IMR-90 (cell line): ENCODE measurements around the gene VILL. TPM values are rescaled to one million over a fixed set of nuclear protein-coding genes. Genes with fewer than 3 reads are reported as not detected.

Source experiments
- ATAC-seq: fragments of 200-7000 bp; cut with Tn5 transposase; 2 replicates; pipeline ENCODE4 v1.9.1; 2020; ENCODE audit warnings: low read depth, mild to moderate bottlenecking, moderate library complexity
- BruUV-seq: library from RNA; stranded (reverse); fragments of 400-500 nt; replicated peaks from 2 replicates; lab custom pipeline; 2021; lab: Mats Ljungman, UMichigan
- CTCF ChIA-PET: fragments of 300-600 bp; formaldehyde crosslinking; extraction: SDS; loops from one replicate; lab custom pipeline; 2021; ENCODE audit warnings: antibody characterized with exemption; lab: Yijun Ruan, JAX
- POLR2A ChIA-PET: fragments of 300-600 bp; sonication (Branson Sonifier 250); formaldehyde crosslinking; loops from one replicate; lab custom pipeline; 2022; ENCODE audit warnings: antibody characterized with exemption; ENCODE audit not compliant: unreplicated experiment; lab: Charles Lee
- DNase-seq: peaks from one replicate; pipeline ENCODE4 v3.0.0; 2013
- H2AFZ ChIP-seq: replicated peaks from 2 replicates; pipeline ENCODE3; 2013; ENCODE audit warnings: low read length, mild to moderate bottlenecking; ENCODE audit not compliant: poor library complexity
- H2AK5ac ChIP-seq: 2 replicates; pipeline ENCODE4 v1.6.1; 2013; ENCODE audit warnings: low read depth, low read length, inconsistent platforms
- H2AK9ac ChIP-seq: replicated peaks from 2 replicates; pipeline ENCODE3; 2013; ENCODE audit warnings: mild to moderate bottlenecking, low read depth, low read length, moderate library complexity; ENCODE audit not compliant: poor library complexity
- H2BK120ac ChIP-seq: 2 replicates; pipeline ENCODE4 v1.6.1; 2013; ENCODE audit warnings: low read depth, low read length, inconsistent platforms
- H2BK15ac ChIP-seq: 3 replicates; pipeline ENCODE4 v1.6.1; 2013; ENCODE audit warnings: low read depth, low read length, inconsistent platforms
- H2BK20ac ChIP-seq: 2 replicates; pipeline ENCODE4 v1.6.1; 2013; ENCODE audit warnings: low read depth, mild to moderate bottlenecking, inconsistent platforms, low read length, moderate library complexity
- H2BK5ac ChIP-seq: 2 replicates; pipeline ENCODE4 v1.6.1; 2013; ENCODE audit warnings: mild to moderate bottlenecking, low read depth, low read length, inconsistent platforms; ENCODE audit not compliant: poor library complexity, severe bottlenecking
- H3K14ac ChIP-seq: replicated peaks from 2 replicates; pipeline ENCODE4 v1.6.1; 2013; ENCODE audit warnings: low read depth, low read length, inconsistent platforms
- H3K18ac ChIP-seq: 2 replicates; pipeline ENCODE4 v1.6.1; 2013; ENCODE audit warnings: low read depth, low read length, control low read depth
- H3K23ac ChIP-seq: 2 replicates; pipeline ENCODE4 v1.6.1; 2013; ENCODE audit warnings: low read depth, low read length, inconsistent platforms
- H3K27ac ChIP-seq: 2 replicates; pipeline ENCODE4 v1.5.1; 2013; ENCODE audit warnings: mild to moderate bottlenecking, control low read depth, low read length; ENCODE audit not compliant: insufficient read depth
- H3K27me3 ChIP-seq: 2 replicates; pipeline ENCODE4 v1.6.1; 2013; ENCODE audit warnings: low read length; ENCODE audit not compliant: control insufficient read depth, insufficient read depth
- H3K36me3 ChIP-seq: 2 replicates; pipeline ENCODE4 v1.6.1; 2013; ENCODE audit warnings: low read length, mixed read lengths; ENCODE audit not compliant: control insufficient read depth, insufficient read depth
- H3K4ac ChIP-seq: 2 replicates; pipeline ENCODE4 v1.6.1; 2013; ENCODE audit warnings: low read depth, low read length, inconsistent platforms
- H3K4me1 ChIP-seq: 2 replicates; pipeline ENCODE4 v1.6.1; 2013; ENCODE audit warnings: low read length, mixed read lengths; ENCODE audit not compliant: control insufficient read depth, insufficient read depth
- H3K4me2 ChIP-seq: 2 replicates; pipeline ENCODE4 v1.6.1; 2013; ENCODE audit warnings: low read depth, mild to moderate bottlenecking, control low read depth, low read length, moderate library complexity
- H3K4me3 ChIP-seq: 2 replicates; pipeline ENCODE4 v1.5.1; 2013; ENCODE audit warnings: low read depth, mild to moderate bottlenecking, control low read depth, low read length, moderate library complexity; ENCODE audit not compliant: insufficient read depth
- H3K56ac ChIP-seq: 2 replicates; pipeline ENCODE4 v1.6.1; 2013; ENCODE audit warnings: low read length, inconsistent platforms; ENCODE audit not compliant: insufficient read depth; ENCODE audit errors: extremely low read depth
- H3K79me1 ChIP-seq, 2 experiments: 2 replicates each; pipeline ENCODE4 v1.6.1; 2013; ENCODE audit warnings: low read length in 2 of 2, inconsistent platforms in 1 of 2, low read depth in 1 of 2
- H3K9ac ChIP-seq: 2 replicates; pipeline ENCODE4 v1.6.1; 2013; ENCODE audit warnings: low read depth, low read length, control low read depth
- H3K9me1 ChIP-seq: 2 replicates; pipeline ENCODE4 v1.6.1; 2013; ENCODE audit warnings: low read length, inconsistent platforms; ENCODE audit not compliant: insufficient read depth
- H3K9me3 ChIP-seq: 2 replicates; pipeline ENCODE4 v1.6.1; 2013; ENCODE audit warnings: low read length; ENCODE audit not compliant: control insufficient read depth, insufficient read depth
- H4K20me1 ChIP-seq: 2 replicates; pipeline ENCODE4 v1.6.1; 2013; ENCODE audit warnings: low read length, inconsistent platforms; ENCODE audit not compliant: insufficient read depth
- H4K5ac ChIP-seq: 2 replicates; pipeline ENCODE4 v1.6.1; 2013; ENCODE audit warnings: mild to moderate bottlenecking, low read depth, low read length, control low read depth
- H4K8ac ChIP-seq, 2 experiments: 2 replicates each; pipeline ENCODE4 v1.6.1; 2013; ENCODE audit warnings: low read depth in 2 of 2, low read length in 2 of 2, control low read depth in 1 of 2, inconsistent platforms in 1 of 2
- H4K91ac ChIP-seq: 2 replicates; pipeline ENCODE4 v1.6.1; 2013; ENCODE audit warnings: low read depth, low read length, inconsistent platforms; ENCODE audit not compliant: insufficient read depth
- BHLHE40 ChIP-seq: fragments of 150-350 bp; IDR thresholded peaks from 2 replicates; pipeline ENCODE4 v1.6.1; 2016; ENCODE audit warnings: mild to moderate bottlenecking, low read depth, low read length
- CHD1 ChIP-seq: IDR thresholded peaks from 2 replicates; pipeline ENCODE4 v1.6.1; 2012; ENCODE audit warnings: low read depth, low read length, improper control_type of control experiment
- MAZ ChIP-seq: IDR thresholded peaks from 2 replicates; pipeline ENCODE4 v1.6.1; 2012; ENCODE audit warnings: low read depth, mild to moderate bottlenecking, low read length, improper control_type of control experiment, moderate library complexity, borderline replicate concordance
- MXI1 ChIP-seq: IDR thresholded peaks from 2 replicates; pipeline ENCODE4 v1.6.1; 2012; ENCODE audit warnings: low read depth, mild to moderate bottlenecking, low read length, moderate library complexity, borderline replicate concordance
- RFX5 ChIP-seq: IDR thresholded peaks from 2 replicates; pipeline ENCODE4 v1.8.0; 2012; ENCODE audit warnings: low read depth, mild to moderate bottlenecking, low read length, moderate library complexity
- USF2 ChIP-seq: fragments of 150-350 bp; IDR thresholded peaks from 2 replicates; pipeline ENCODE4 v1.6.1; 2017; ENCODE audit warnings: mild to moderate bottlenecking, antibody characterized with exemption, low read length, low read depth
- WGBS, 2 experiments: methylation state at CpG; one replicate each; pipeline versions ENCODE4 v1.1.5 to v1.1.7; 2013; ENCODE audit warnings: missing lambda C conversion rate in 2 of 2; ENCODE audit not compliant: insufficient read length in 1 of 2; ENCODE audit errors: extremely low coverage in 2 of 2; 5-methylcytosine and 5-hydroxymethylcytosine counted together
- dilution Hi-C: fragments of 300-500 bp; cut with HindIII; formaldehyde crosslinking; loops from one replicate; pipeline ENCODE4 v1.14.3; 2018; ENCODE audit warnings: low sequenced_read_pairs; ENCODE audit not compliant: unreplicated experiment
- in situ Hi-C: fragments of 300-500 bp; cut with MboI; formaldehyde crosslinking; loops from 3 replicates; pipeline ENCODE4 v1.14.3; 2019; ENCODE audit warnings: low sequenced_read_pairs, inconsistent platforms, mixed read lengths
- intact Hi-C: fragments of 100-400 bp; cut with micrococcal nuclease; formaldehyde crosslinking; loops from 2 replicates; pipeline ENCODE4 v1.10.0; 2022
- polyA plus RNA-seq, 3 experiments: library from polyadenylated mRNA; depleted of rRNA; stranded (reverse); fragments of >200 nt; gene quantifications; 2 replicates each; pipeline ENCODE4 v1.2.3, GENCODE V29; 2012; ENCODE audit warnings: low replicate concordance in 1 of 3
- total RNA-seq: library from RNA; depleted of rRNA; stranded (reverse); fragments of >200 nt; gene quantifications from 2 replicates; pipeline ENCODE4 v1.2.3, GENCODE V29; 2012

The VILL gene
- total and polyA plus RNA-seq, 2 of the 4 experiments (the other 2 are of a cell fraction), result 2.3 to 4.7 TPM

- CTCF ChIA-PET, result interaction anchor here (1.0 kb wide), 1 partner anchor 14 kb away, joined by 3 read pairs; no protein-coding TSS in a partner anchor
These were observed 20.5 kb downstream of the VILL start for GRCh38 chr3:38011111-38011510.

More at GRCh38 chr3:38011111-38011510, 20.5 kb downstream of the VILL start:
- no peak overlapping the region for H3K23ac ChIP-seq
- BruUV-seq, result no TSS peak
- no peak overlapping the region for H3K4ac ChIP-seq
- in situ Hi-C loops, result no loop called here
- H4K20me1 ChIP-seq, result no peaks in the 10 kb centered on the region
- H2AK9ac ChIP-seq, result no peak overlapping the region
- peaks cover 39% of the 10 kb centered on the region for H3K36me3 ChIP-seq
- no peak overlapping the region for H3K14ac ChIP-seq
- H3K27ac ChIP-seq, result no peak overlapping the region
- WGBS, 2 experiments, result 93% methylated on average over 11 of the region's 21 CpGs; no CpG with 5 or more reads in 1 of the 2 experiments
- no peak overlapping the region for H2BK20ac ChIP-seq
- H3K9me1 ChIP-seq, result 0 out of 2 replicates have a peak, but pooled peaks cover 4% of the 10 kb centered on the region
- H3K56ac ChIP-seq, result no peak overlapping the region
- intact Hi-C loops, result no loop called here
- peaks cover under 1% of the 10 kb centered on the region; the same call in 1 of the 2 replicates for H3K9me3 ChIP-seq
- H2AK5ac ChIP-seq, result no peak overlapping the region
- no peak overlapping the region for H4K5ac ChIP-seq
- ATAC-seq (no peak), DNase-seq (no peak)
- H2BK15ac ChIP-seq, result no peak overlapping the region
- H3K4me2 ChIP-seq, result no peak overlapping the region
- no peak overlapping the region for H3K9ac ChIP-seq
- no peak overlapping the region for H2AFZ ChIP-seq
- dilution Hi-C loops, result no loop called here
- no peaks in the 10 kb centered on the region for H3K79me1 ChIP-seq
- POLR2A ChIA-PET, result no interaction called here
- H4K91ac ChIP-seq, result no peak overlapping the region
- H2BK120ac ChIP-seq, result no peak overlapping the region
- no peaks in the 10 kb centered on the region for H3K27me3 ChIP-seq
- H4K8ac ChIP-seq, result no peak overlapping the region
- H2BK5ac ChIP-seq, result no peak overlapping the region
- TF ChIP-seq BHLHE40 (no peak), CHD1 (no peak), MXI1 (no peak), USF2 (no peak), MAZ (no peak), RFX5 (no peak)
- no peak overlapping the region for H3K18ac ChIP-seq
- H3K4me1 ChIP-seq, result no peaks in the 10 kb centered on the region
- no peak overlapping the region for H3K4me3 ChIP-seq
